KMS-11 (cell line): ENCODE results near the gene PHF21B.
"Not testable (repeated sequence)": the region's sequence is repeated elsewhere in the genome, so short reads cannot be mapped to it uniquely, and the experiment has no call there.

Experiments used
- H2AFZ ChIP-seq: fragments of 200-600 bp; sonication (generic); 2 replicates; pipeline ENCODE4 v1.6.1; 2016; ENCODE audit warnings: antibody characterized with exemption, mixed run types, low read depth
- H3K27ac ChIP-seq: fragments of 200-600 bp; sonication (generic); 2 replicates; pipeline ENCODE4 v1.6.1; 2016; ENCODE audit warnings: mild to moderate bottlenecking, mixed run types
- H3K27me3 ChIP-seq: fragments of 200-600 bp; sonication (generic); 2 replicates; pipeline ENCODE4 v1.6.1; 2017; ENCODE audit warnings: mild to moderate bottlenecking, low read depth, mixed run types, moderate library complexity; ENCODE audit not compliant: insufficient read depth
- H3K36me3 ChIP-seq: fragments of 200-600 bp; sonication (generic); 2 replicates; pipeline ENCODE4 v1.6.1; 2017; ENCODE audit warnings: mild to moderate bottlenecking, mixed run types; ENCODE audit not compliant: insufficient read depth
- H3K4me1 ChIP-seq: fragments of 200-600 bp; sonication (generic); 2 replicates; pipeline ENCODE4 v1.6.1; 2016; ENCODE audit warnings: mild to moderate bottlenecking, low read depth, mixed run types; ENCODE audit not compliant: poor library complexity, severe bottlenecking
- H3K4me2 ChIP-seq: fragments of 200-600 bp; sonication (generic); 2 replicates; pipeline ENCODE4 v1.7.0; 2016; ENCODE audit warnings: mild to moderate bottlenecking, mixed run types
- H3K4me3 ChIP-seq: fragments of 200-600 bp; sonication (generic); IDR thresholded peaks from 2 replicates; pipeline ENCODE4 v1.6.1; 2017; ENCODE audit warnings: low read depth, low read length, mixed read lengths; ENCODE audit not compliant: insufficient read depth
- H3K79me2 ChIP-seq: fragments of 200-600 bp; sonication (generic); 2 replicates; pipeline ENCODE4 v1.6.1; 2016; ENCODE audit warnings: low read depth, mixed run types; ENCODE audit not compliant: insufficient read depth
- H3K9ac ChIP-seq: fragments of 200-600 bp; sonication (generic); 2 replicates; pipeline ENCODE4 v1.6.1; 2016; ENCODE audit warnings: mild to moderate bottlenecking, mixed run types
- H4K20me1 ChIP-seq: fragments of 200-600 bp; sonication (generic); 2 replicates; pipeline ENCODE4 v1.6.1; 2016; ENCODE audit warnings: mild to moderate bottlenecking, mixed run types; ENCODE audit not compliant: insufficient read depth
- TF ChIP-seq, protein P1 (sequence below): fragments of 200-600 bp; sonication (generic); conservative IDR thresholded peaks from 2 replicates; pipeline ENCODE4 v1.6.1; 2017; ENCODE audit warnings: low read depth, mild to moderate bottlenecking, antibody characterized with exemption, low read length, moderate library complexity, mixed read lengths

Gene PHF21B

GRCh38 chr22:44924098-44924497 lies 85.7 kb downstream of the PHF21B start:
- Histone ChIP-seq H3K27me3 (peaks cover 21% of the 10 kb centered on the region), H3K4me3 (no peak overlapping the region), H2AFZ (no peak overlapping the region), H3K36me3 (no peaks in the 10 kb centered on the region), H4K20me1 (no peaks in the 10 kb centered on the region), H3K9ac (no peak overlapping the region), H3K4me2 (no peak overlapping the region), H3K79me2 (no peaks in the 10 kb centered on the region), H3K4me1 (no peaks in the 10 kb centered on the region), H3K27ac (no peak overlapping the region)
- TF ChIP-seq, protein P1, sequence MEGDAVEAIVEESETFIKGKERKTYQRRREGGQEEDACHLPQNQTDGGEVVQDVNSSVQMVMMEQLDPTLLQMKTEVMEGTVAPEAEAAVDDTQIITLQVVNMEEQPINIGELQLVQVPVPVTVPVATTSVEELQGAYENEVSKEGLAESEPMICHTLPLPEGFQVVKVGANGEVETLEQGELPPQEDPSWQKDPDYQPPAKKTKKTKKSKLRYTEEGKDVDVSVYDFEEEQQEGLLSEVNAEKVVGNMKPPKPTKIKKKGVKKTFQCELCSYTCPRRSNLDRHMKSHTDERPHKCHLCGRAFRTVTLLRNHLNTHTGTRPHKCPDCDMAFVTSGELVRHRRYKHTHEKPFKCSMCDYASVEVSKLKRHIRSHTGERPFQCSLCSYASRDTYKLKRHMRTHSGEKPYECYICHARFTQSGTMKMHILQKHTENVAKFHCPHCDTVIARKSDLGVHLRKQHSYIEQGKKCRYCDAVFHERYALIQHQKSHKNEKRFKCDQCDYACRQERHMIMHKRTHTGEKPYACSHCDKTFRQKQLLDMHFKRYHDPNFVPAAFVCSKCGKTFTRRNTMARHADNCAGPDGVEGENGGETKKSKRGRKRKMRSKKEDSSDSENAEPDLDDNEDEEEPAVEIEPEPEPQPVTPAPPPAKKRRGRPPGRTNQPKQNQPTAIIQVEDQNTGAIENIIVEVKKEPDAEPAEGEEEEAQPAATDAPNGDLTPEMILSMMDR, result no peak

DNA sequence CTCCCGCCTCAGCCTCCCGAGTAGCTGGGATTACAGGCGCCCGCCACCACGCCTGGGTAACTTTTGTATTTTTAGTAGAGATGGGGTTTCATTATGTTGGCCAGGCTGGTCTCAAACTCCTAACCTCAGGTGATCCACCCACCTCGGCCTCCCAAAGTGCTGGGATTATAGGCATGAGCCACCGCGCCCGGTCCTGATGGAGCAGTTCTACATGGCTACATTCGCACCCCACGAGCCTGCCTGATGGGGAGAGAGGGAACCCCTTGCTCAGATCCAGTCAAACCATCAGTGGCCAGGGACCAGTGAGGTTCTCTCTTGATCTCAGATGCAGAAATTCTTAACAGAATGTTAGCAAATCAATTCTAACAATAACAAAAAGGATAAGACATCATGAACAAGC lies 88.0 kb downstream of the PHF21B start:
- not testable (repeated sequence) for H3K4me3 ChIP-seq, H3K27ac ChIP-seq, H2AFZ ChIP-seq, H3K36me3 ChIP-seq, H3K4me1 ChIP-seq, H3K9ac ChIP-seq, H3K4me2 ChIP-seq, H3K79me2 ChIP-seq, H4K20me1 ChIP-seq
- peaks cover 23% of the 10 kb centered on the region for H3K27me3 ChIP-seq

DNA sequence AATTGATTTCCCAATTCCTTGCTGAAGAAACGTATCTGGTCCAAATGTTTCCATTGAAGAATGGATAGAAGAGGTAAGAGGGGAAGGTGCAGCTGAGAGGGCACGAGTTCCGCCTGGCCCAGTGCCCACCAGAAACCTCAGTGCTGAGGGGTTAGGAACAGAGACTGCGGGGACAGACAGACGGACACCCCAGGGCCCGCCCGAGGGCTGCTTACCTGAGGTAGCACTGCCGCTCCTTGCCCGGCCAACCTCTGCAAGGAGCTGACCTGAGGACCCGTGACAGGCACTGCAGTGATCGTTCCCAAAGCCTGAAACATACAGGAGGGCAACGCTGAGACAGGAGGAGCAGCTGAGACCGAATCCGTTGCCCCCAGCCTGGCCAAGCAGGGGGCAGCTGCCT lies 89.6 kb downstream of the PHF21B start:
- Histone ChIP-seq H3K36me3 (no peaks in the 10 kb centered on the region), H3K4me1 (no peaks in the 10 kb centered on the region), H3K27ac (no peak overlapping the region), H3K4me3 (no peak overlapping the region), H2AFZ (no peak overlapping the region), H3K27me3 (peaks cover 31% of the 10 kb centered on the region), H4K20me1 (no peaks in the 10 kb centered on the region), H3K79me2 (no peaks in the 10 kb centered on the region), H3K4me2 (no peak overlapping the region), H3K9ac (no peak overlapping the region)
- TF ChIP-seq, protein P1, result no peak

DNA sequence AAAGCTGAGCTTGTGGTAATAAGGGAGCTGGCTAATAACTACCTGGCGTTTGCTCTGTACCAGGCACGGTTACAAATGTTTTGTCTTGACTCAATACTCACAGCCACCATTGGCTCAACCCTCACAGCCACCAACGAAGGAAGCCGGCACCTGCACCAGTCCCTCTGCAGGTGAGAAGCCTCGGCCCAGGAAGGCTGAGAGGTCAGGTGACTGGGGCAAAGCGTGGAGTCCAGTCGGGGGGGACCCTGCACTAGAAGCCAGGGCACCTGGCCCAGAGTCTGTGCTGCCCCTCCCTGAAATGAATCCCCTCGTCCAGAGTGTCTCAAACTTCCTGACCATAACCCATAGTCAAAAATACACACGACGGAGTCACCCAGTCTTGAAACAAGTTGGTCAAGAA lies 90.1 kb downstream of the PHF21B start:
- H3K4me3 ChIP-seq, result no peak overlapping the region
- H3K9ac ChIP-seq, result no peak overlapping the region
- no peaks in the 10 kb centered on the region for H3K4me1 ChIP-seq

GRCh38 chr22:44918925-44919392 lies 90.8 kb downstream of the PHF21B start:
- TF ChIP-seq, protein P1, result no peak
- Histone ChIP-seq H4K20me1 (no peaks in the 10 kb centered on the region), H3K4me3 (no peak overlapping the region), H3K79me2 (no peaks in the 10 kb centered on the region), H3K4me2 (no peak overlapping the region), H3K36me3 (no peaks in the 10 kb centered on the region), H3K4me1 (no peaks in the 10 kb centered on the region), H3K27me3 (peaks cover 33% of the 10 kb centered on the region), H3K9ac (no peak overlapping the region), H2AFZ (no peak overlapping the region), H3K27ac (no peak overlapping the region)

More for the DNA sequence above, 90.1 kb downstream of the PHF21B start:
- Histone ChIP-seq H3K4me2 (no peak overlapping the region), H4K20me1 (no peaks in the 10 kb centered on the region), H2AFZ (no peak overlapping the region), H3K79me2 (no peaks in the 10 kb centered on the region), H3K27ac (no peak overlapping the region), H3K36me3 (no peaks in the 10 kb centered on the region), H3K27me3 (peaks cover 33% of the 10 kb centered on the region)
- TF ChIP-seq, protein P1, result no peak
